ENCODE results near the gene GABRP.

DNA sequence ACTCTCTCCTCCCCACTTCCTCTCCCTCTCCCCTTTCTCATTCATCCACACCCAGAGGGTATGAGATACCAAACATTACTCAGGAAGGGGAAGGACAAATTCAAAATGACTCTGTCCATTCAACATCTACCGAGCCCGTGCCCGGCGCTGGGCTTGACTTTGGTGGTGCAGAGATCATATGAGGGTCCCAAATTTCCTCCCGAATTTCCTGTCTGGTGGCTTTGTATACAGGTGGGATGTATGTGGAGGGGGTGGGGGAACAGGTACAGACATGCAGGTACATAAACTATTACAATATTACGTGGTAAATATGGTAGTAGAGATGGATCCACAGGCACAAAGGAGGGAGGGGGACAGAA lies 21.8 kb upstream of the GABRP start:
- TF ChIP-seq, protein P1, sequence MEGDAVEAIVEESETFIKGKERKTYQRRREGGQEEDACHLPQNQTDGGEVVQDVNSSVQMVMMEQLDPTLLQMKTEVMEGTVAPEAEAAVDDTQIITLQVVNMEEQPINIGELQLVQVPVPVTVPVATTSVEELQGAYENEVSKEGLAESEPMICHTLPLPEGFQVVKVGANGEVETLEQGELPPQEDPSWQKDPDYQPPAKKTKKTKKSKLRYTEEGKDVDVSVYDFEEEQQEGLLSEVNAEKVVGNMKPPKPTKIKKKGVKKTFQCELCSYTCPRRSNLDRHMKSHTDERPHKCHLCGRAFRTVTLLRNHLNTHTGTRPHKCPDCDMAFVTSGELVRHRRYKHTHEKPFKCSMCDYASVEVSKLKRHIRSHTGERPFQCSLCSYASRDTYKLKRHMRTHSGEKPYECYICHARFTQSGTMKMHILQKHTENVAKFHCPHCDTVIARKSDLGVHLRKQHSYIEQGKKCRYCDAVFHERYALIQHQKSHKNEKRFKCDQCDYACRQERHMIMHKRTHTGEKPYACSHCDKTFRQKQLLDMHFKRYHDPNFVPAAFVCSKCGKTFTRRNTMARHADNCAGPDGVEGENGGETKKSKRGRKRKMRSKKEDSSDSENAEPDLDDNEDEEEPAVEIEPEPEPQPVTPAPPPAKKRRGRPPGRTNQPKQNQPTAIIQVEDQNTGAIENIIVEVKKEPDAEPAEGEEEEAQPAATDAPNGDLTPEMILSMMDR (conservative IDR thresholded peaks at IDR 0.05; ENCODE audit: low read depth in 2 of 2): no peak
- TF ChIP-seq POLR2AphosphoS5 (IDR thresholded peaks at IDR 0.05; ENCODE audit: low read depth): no peak
- TF ChIP-seq STAT1 (IDR thresholded peaks at IDR 0.05; ENCODE audit: unreplicated experiment): no peak
- TF ChIP-seq EZH2 (IDR thresholded peaks at IDR 0.05; ENCODE audit: low read depth, unreplicated experiment): no peak
- TF ChIP-seq JUNB (IDR thresholded peaks at IDR 0.05; ENCODE audit: unreplicated experiment): no peak
- TF ChIP-seq, protein P2, sequence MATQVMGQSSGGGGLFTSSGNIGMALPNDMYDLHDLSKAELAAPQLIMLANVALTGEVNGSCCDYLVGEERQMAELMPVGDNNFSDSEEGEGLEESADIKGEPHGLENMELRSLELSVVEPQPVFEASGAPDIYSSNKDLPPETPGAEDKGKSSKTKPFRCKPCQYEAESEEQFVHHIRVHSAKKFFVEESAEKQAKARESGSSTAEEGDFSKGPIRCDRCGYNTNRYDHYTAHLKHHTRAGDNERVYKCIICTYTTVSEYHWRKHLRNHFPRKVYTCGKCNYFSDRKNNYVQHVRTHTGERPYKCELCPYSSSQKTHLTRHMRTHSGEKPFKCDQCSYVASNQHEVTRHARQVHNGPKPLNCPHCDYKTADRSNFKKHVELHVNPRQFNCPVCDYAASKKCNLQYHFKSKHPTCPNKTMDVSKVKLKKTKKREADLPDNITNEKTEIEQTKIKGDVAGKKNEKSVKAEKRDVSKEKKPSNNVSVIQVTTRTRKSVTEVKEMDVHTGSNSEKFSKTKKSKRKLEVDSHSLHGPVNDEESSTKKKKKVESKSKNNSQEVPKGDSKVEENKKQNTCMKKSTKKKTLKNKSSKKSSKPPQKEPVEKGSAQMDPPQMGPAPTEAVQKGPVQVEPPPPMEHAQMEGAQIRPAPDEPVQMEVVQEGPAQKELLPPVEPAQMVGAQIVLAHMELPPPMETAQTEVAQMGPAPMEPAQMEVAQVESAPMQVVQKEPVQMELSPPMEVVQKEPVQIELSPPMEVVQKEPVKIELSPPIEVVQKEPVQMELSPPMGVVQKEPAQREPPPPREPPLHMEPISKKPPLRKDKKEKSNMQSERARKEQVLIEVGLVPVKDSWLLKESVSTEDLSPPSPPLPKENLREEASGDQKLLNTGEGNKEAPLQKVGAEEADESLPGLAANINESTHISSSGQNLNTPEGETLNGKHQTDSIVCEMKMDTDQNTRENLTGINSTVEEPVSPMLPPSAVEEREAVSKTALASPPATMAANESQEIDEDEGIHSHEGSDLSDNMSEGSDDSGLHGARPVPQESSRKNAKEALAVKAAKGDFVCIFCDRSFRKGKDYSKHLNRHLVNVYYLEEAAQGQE (IDR thresholded peaks at IDR 0.05; ENCODE audit: unreplicated experiment): no peak
- TF ChIP-seq, protein P3, sequence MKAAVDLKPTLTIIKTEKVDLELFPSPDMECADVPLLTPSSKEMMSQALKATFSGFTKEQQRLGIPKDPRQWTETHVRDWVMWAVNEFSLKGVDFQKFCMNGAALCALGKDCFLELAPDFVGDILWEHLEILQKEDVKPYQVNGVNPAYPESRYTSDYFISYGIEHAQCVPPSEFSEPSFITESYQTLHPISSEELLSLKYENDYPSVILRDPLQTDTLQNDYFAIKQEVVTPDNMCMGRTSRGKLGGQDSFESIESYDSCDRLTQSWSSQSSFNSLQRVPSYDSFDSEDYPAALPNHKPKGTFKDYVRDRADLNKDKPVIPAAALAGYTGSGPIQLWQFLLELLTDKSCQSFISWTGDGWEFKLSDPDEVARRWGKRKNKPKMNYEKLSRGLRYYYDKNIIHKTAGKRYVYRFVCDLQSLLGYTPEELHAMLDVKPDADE (IDR thresholded peaks at IDR 0.05): no peak; the same call in 1 of the 2 replicates
- no peak for TF ChIP-seq EZH2phosphoT487 (IDR thresholded peaks at IDR 0.05; ENCODE audit: unreplicated experiment)
- TF ChIP-seq CREB1 (CRISPR knock-in tag; IDR thresholded peaks at IDR 0.05; ENCODE audit: low read depth): no peak
- no peak for TF ChIP-seq NANOG (IDR thresholded peaks at IDR 0.05; ENCODE audit: borderline replicate concordance)
- peak; percentile 25; the same call in 1 of the 2 replicates for TF ChIP-seq ZNF114 (CRISPR knock-in tag; IDR thresholded peaks at IDR 0.05)
- TF ChIP-seq, protein P4, sequence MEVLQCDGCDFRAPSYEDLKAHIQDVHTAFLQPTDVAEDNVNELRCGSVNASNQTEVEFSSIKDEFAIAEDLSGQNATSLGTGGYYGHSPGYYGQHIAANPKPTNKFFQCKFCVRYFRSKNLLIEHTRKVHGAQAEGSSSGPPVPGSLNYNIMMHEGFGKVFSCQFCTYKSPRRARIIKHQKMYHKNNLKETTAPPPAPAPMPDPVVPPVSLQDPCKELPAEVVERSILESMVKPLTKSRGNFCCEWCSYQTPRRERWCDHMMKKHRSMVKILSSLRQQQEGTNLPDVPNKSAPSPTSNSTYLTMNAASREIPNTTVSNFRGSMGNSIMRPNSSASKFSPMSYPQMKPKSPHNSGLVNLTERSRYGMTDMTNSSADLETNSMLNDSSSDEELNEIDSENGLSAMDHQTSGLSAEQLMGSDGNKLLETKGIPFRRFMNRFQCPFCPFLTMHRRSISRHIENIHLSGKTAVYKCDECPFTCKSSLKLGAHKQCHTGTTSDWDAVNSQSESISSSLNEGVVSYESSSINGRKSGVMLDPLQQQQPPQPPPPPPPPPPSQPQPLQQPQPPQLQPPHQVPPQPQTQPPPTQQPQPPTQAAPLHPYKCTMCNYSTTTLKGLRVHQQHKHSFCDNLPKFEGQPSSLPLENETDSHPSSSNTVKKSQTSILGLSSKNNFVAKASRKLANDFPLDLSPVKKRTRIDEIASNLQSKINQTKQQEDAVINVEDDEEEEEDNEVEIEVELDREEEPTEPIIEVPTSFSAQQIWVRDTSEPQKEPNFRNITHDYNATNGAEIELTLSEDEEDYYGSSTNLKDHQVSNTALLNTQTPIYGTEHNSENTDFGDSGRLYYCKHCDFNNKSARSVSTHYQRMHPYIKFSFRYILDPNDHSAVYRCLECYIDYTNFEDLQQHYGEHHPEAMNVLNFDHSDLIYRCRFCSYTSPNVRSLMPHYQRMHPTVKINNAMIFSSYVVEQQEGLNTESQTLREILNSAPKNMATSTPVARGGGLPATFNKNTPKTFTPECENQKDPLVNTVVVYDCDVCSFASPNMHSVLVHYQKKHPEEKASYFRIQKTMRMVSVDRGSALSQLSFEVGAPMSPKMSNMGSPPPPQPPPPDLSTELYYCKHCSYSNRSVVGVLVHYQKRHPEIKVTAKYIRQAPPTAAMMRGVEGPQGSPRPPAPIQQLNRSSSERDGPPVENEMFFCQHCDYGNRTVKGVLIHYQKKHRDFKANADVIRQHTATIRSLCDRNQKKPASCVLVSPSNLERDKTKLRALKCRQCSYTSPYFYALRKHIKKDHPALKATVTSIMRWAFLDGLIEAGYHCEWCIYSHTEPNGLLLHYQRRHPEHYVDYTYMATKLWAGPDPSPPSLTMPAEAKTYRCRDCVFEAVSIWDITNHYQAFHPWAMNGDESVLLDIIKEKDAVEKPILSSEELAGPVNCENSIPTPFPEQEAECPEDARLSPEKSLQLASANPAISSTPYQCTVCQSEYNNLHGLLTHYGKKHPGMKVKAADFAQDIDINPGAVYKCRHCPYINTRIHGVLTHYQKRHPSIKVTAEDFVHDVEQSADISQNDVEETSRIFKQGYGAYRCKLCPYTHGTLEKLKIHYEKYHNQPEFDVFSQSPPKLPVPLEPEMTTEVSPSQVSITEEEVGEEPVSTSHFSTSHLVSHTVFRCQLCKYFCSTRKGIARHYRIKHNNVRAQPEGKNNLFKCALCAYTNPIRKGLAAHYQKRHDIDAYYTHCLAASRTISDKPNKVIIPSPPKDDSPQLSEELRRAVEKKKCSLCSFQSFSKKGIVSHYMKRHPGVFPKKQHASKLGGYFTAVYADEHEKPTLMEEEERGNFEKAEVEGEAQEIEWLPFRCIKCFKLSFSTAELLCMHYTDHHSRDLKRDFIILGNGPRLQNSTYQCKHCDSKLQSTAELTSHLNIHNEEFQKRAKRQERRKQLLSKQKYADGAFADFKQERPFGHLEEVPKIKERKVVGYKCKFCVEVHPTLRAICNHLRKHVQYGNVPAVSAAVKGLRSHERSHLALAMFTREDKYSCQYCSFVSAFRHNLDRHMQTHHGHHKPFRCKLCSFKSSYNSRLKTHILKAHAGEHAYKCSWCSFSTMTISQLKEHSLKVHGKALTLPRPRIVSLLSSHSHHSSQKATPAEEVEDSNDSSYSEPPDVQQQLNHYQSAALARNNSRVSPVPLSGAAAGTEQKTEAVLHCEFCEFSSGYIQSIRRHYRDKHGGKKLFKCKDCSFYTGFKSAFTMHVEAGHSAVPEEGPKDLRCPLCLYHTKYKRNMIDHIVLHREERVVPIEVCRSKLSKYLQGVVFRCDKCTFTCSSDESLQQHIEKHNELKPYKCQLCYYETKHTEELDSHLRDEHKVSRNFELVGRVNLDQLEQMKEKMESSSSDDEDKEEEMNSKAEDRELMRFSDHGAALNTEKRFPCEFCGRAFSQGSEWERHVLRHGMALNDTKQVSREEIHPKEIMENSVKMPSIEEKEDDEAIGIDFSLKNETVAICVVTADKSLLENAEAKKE (CRISPR knock-in tag; IDR thresholded peaks at IDR 0.05): no peak

Data from GM23338 (cell line).